Panc1 (cell line): Measurements from ENCODE around the gene CD151. TPM values are rescaled to one million over a fixed set of nuclear protein-coding genes. Genes with fewer than 3 reads are reported as not detected.

Experiments used
- ATAC-seq: fragments of 200-7000 bp; cut with Tn5 transposase; 2 replicates; pipeline ENCODE4 v1.9.1; 2020; ENCODE audit warnings: mild to moderate bottlenecking, moderate library complexity
- BruUV-seq: library from RNA; stranded (reverse); fragments of 400-500 nt; replicated peaks from 2 replicates; lab custom pipeline; 2021; lab: Mats Ljungman, UMichigan
- CTCF ChIA-PET: fragments of 300-600 bp; sonication (Branson Sonifier 250); formaldehyde crosslinking; loops from one replicate; lab custom pipeline; 2022; ENCODE audit warnings: antibody characterized with exemption; lab: Charles Lee
- POLR2A ChIA-PET: fragments of 300-600 bp; sonication (Branson Sonifier 250); formaldehyde crosslinking; loops from one replicate; lab custom pipeline; 2022; ENCODE audit warnings: antibody characterized with exemption; lab: Charles Lee
- DNase-seq: peaks from one replicate; pipeline ENCODE4 v3.0.0-alpha.2; 2010; ENCODE audit warnings: low read depth, low spot score
- H3K27ac ChIP-seq: 2 replicates; pipeline ENCODE4 v1.5.1; 2011; ENCODE audit warnings: mild to moderate bottlenecking, low read length, inconsistent platforms
- H3K27me3 ChIP-seq: fragments of 200-500 bp; sonication (Bioruptor generic); 2 replicates; pipeline ENCODE4 v1.6.0; 2014; ENCODE audit warnings: low read length, inconsistent platforms; ENCODE audit not compliant: control insufficient read depth, insufficient read depth
- H3K36me3 ChIP-seq: fragments of 200-500 bp; sonication (Bioruptor generic); 2 replicates; pipeline ENCODE4 v1.5.1; 2014; ENCODE audit warnings: inconsistent platforms, mild to moderate bottlenecking, low read length, moderate library complexity; ENCODE audit not compliant: control insufficient read depth, insufficient read depth
- H3K4me1 ChIP-seq: 2 replicates; pipeline ENCODE4 v1.5.1; 2011; ENCODE audit warnings: inconsistent platforms, mild to moderate bottlenecking, low read length, moderate library complexity; ENCODE audit not compliant: control insufficient read depth, insufficient read depth
- H3K4me3 ChIP-seq, 2 experiments: 2 replicates each; pipeline ENCODE4 v1.5.1; 2011 to 2012; ENCODE audit warnings: low read depth in 2 of 2, low read length in 2 of 2, mild to moderate bottlenecking in 2 of 2, inconsistent platforms in 1 of 2, moderate library complexity in 1 of 2
- H3K9me3 ChIP-seq: fragments of 200-500 bp; sonication (Bioruptor generic); 2 replicates; pipeline ENCODE4 v1.5.1; 2014; ENCODE audit warnings: low read depth, mild to moderate bottlenecking, inconsistent platforms, low read length, moderate library complexity; ENCODE audit not compliant: control insufficient read depth, insufficient read depth
- CTCF ChIP-seq: fragments of 450-650 bp; IDR thresholded peaks from 2 replicates; pipeline ENCODE4 v1.5.1; 2017; ENCODE audit warnings: mild to moderate bottlenecking
- POLR2AphosphoS5 ChIP-seq: IDR thresholded peaks from 2 replicates; pipeline ENCODE4 v1.6.1; 2012; ENCODE audit warnings: mild to moderate bottlenecking, low read depth, low read length, moderate library complexity
- REST ChIP-seq, 2 experiments: IDR thresholded peaks; 2 replicates each; pipeline ENCODE4 v1.6.1; 2011 to 2012; ENCODE audit warnings: low read depth in 2 of 2, control low read depth in 1 of 2, low read length in 1 of 2, mild to moderate bottlenecking in 1 of 2, moderate library complexity in 1 of 2; ENCODE audit not compliant: insufficient read depth in 1 of 2
- TCF7L2 ChIP-seq: IDR thresholded peaks from 2 replicates; pipeline ENCODE4 v1.6.1; 2011; ENCODE audit warnings: mild to moderate bottlenecking, low read depth, low read length, inconsistent platforms
- in situ Hi-C: cut with HindIII; loops from 2 replicates; pipeline ENCODE4 v1.10.0; 2016; ENCODE audit warnings: low sequenced_read_pairs, low pct_unique_long_range_greater_than_20kb
- intact Hi-C: fragments of 100-400 bp; cut with micrococcal nuclease; formaldehyde crosslinking; loops from one replicate; pipeline ENCODE4 v1.10.0; 2022; ENCODE audit not compliant: unreplicated experiment
- total RNA-seq: library from RNA; stranded (reverse); gene quantifications from one replicate; pipeline ENCODE4 v1.2.1, GENCODE V29; 2021; ENCODE audit not compliant: unreplicated experiment

The CD151 gene
- total RNA-seq, 1 experiment from 2014 or later = 680 TPM

- in situ Hi-C loops = no loop called here
- Histone ChIP-seq H3K9me3 (no peaks in the 10 kb centered on the region), H3K27ac (peak overlapping the region; percentile 13), H3K4me3 (no peak overlapping the region), H3K36me3 (no peaks in the 10 kb centered on the region), H3K4me1 (peaks cover 81% of the 10 kb centered on the region), H3K27me3 (no peaks in the 10 kb centered on the region)
- CTCF ChIA-PET = interaction anchor here (1.1 kb wide), 1 partner anchor 15 kb away, joined by 3 read pairs; no protein-coding TSS in a partner anchor
- POLR2A ChIA-PET = no interaction called here
- BruUV-seq = no TSS peak
- ATAC-seq (no peak), DNase-seq (no peak)
- TF ChIP-seq POLR2AphosphoS5 (peak; percentile 16; the same call in 1 of the 2 replicates), CTCF (no peak)
- intact Hi-C loops = no loop called here
Measured at GRCh38 chr11:863023-863909, 30.5 kb downstream of the CD151 start.

- ATAC-seq = no peak
- no TSS peak for BruUV-seq
Measured at GRCh38 chr11:863910-864827, 31.4 kb downstream of the CD151 start.

More at GRCh38 chr11:863910-864827, 31.4 kb downstream of the CD151 start:
- intact Hi-C loops (no loop called here), in situ Hi-C loops (no loop called here)
- POLR2A ChIA-PET = no interaction called here
- Histone ChIP-seq H3K27ac (peak overlapping the region; percentile 18; the same call in 1 of the 2 replicates), H3K27me3 (no peaks in the 10 kb centered on the region), H3K4me3 (no peak overlapping the region), H3K9me3 (no peaks in the 10 kb centered on the region), H3K4me1 (peaks cover 81% of the 10 kb centered on the region), H3K36me3 (no peaks in the 10 kb centered on the region)
- no peak for DNase-seq
- TF ChIP-seq TCF7L2 = no peak
- TF ChIP-seq CTCF = no peak
- 0 out of 4 replicates have a peak, but pooled peaks of 1 of the 2 experiments have one; percentile 5 for TF ChIP-seq REST (IDR thresholded peaks at IDR 0.05; ENCODE audit: insufficient read depth in 1 of 2, low read depth in 2 of 2, low read length in 1 of 2)
- CTCF ChIA-PET = interaction anchor here (1.1 kb wide), 1 partner anchor 16 kb away, joined by 3 read pairs; no protein-coding TSS in a partner anchor
